PFSK-1 (cell line): ENCODE data around the gene KIAA1755.

Experiments used
- POLR2AphosphoS5 ChIP-seq: IDR thresholded peaks from 2 replicates; pipeline ENCODE4 v1.6.1; 2012; ENCODE audit warnings: low read depth, mild to moderate bottlenecking, control low read depth, low read length, moderate library complexity
- REST ChIP-seq, 2 experiments: IDR thresholded peaks; 2 replicates each; pipeline versions ENCODE4 v1.6.1 to v1.8.0; 2011 to 2012; ENCODE audit warnings: low read depth in 2 of 2, low read length in 2 of 2, control low read depth in 1 of 2, inconsistent platforms in 1 of 2, mild to moderate bottlenecking in 1 of 2, moderate library complexity in 1 of 2; ENCODE audit not compliant: insufficient read depth in 1 of 2
- SIN3A ChIP-seq: IDR thresholded peaks from 2 replicates; pipeline ENCODE4 v1.6.1; 2012; ENCODE audit warnings: mild to moderate bottlenecking, low read length, moderate library complexity, borderline replicate concordance; ENCODE audit not compliant: insufficient read depth
- TAF1 ChIP-seq: IDR thresholded peaks from 2 replicates; pipeline ENCODE4 v1.6.1; 2012; ENCODE audit warnings: low read length, control low read depth, borderline replicate concordance; ENCODE audit not compliant: insufficient read depth

- TF ChIP-seq TAF1, result no peak
- TF ChIP-seq SIN3A, result no peak
- TF ChIP-seq POLR2AphosphoS5, result no peak
- TF ChIP-seq REST (IDR thresholded peaks at IDR 0.05; ENCODE audit: insufficient read depth in 1 of 2, low read depth in 2 of 2, low read length in 2 of 2), result no peak
These were observed 44.3 kb downstream of the KIAA1755 start for GRCh38 chr20:38216201-38216600.
